GM23338 (cell line): ENCODE data around the gene SYNCRIP. TPM values are rescaled to one million over a fixed set of nuclear protein-coding genes. Genes with fewer than 3 reads are reported as not detected.
"Not testable (repeated sequence)": the region's sequence is repeated elsewhere in the genome, so short reads cannot be mapped to it uniquely, and the experiment has no call there.

Experiments used
- ATAC-seq: fragments of 200-7000 bp; cut with Tn5 transposase; 3 replicates; pipeline ENCODE4 v1.9.1; 2020
- DNase-seq: peaks from one replicate; pipeline ENCODE4 v3.0.0-alpha.2; 2015; ENCODE audit warnings: low spot score
- H2AFZ ChIP-seq: fragments of 200-600 bp; sonication (generic); 2 replicates; pipeline ENCODE4 v1.8.0; 2016; ENCODE audit warnings: antibody characterized with exemption, mild to moderate bottlenecking, moderate library complexity
- H3F3A ChIP-seq: fragments of 200-600 bp; sonication (generic); replicated peaks from 2 replicates; pipeline ENCODE4 v1.8.0; 2017; ENCODE audit warnings: antibody characterized with exemption, mixed run types, low read depth
- H3K27ac ChIP-seq: fragments of 200-600 bp; sonication (generic); 2 replicates; pipeline ENCODE4 v1.6.1; 2016; ENCODE audit warnings: low read depth
- H3K27me3 ChIP-seq: fragments of 200-600 bp; sonication (generic); 2 replicates; pipeline ENCODE4 v1.8.0; 2016; ENCODE audit warnings: mild to moderate bottlenecking, mixed run types, moderate library complexity; ENCODE audit not compliant: insufficient read depth
- H3K36me3 ChIP-seq: fragments of 200-600 bp; sonication (generic); 2 replicates; pipeline ENCODE4 v1.8.0; 2016; ENCODE audit warnings: mild to moderate bottlenecking; ENCODE audit not compliant: insufficient read depth
- H3K4me1 ChIP-seq: fragments of 200-600 bp; sonication (generic); 2 replicates; pipeline ENCODE4 v1.8.0; 2016; ENCODE audit warnings: mild to moderate bottlenecking, moderate library complexity; ENCODE audit not compliant: insufficient read depth
- H3K4me2 ChIP-seq: fragments of 200-600 bp; sonication (generic); 2 replicates; pipeline ENCODE4 v1.7.1; 2017; ENCODE audit warnings: mixed run types
- H3K4me3 ChIP-seq: fragments of 200-600 bp; sonication (generic); 2 replicates; pipeline ENCODE4 v1.6.1; 2016; ENCODE audit warnings: mixed run types
- H3K79me2 ChIP-seq: fragments of 200-600 bp; sonication (generic); replicated peaks from 2 replicates; pipeline ENCODE4 v1.8.0; 2017; ENCODE audit warnings: mild to moderate bottlenecking; ENCODE audit not compliant: insufficient read depth
- H3K9me2 ChIP-seq: fragments of 200-600 bp; sonication (generic); 2 replicates; pipeline ENCODE4 v1.8.0; 2017; ENCODE audit not compliant: insufficient read depth
- H4K20me1 ChIP-seq: fragments of 200-600 bp; sonication (generic); replicated peaks from 2 replicates; pipeline ENCODE4 v1.8.0; 2017; ENCODE audit warnings: mild to moderate bottlenecking; ENCODE audit not compliant: insufficient read depth
- H3K27ac Mint-ChIP-seq: 2 replicates; pipeline ENCODE4 v1.8.0; 2020; ENCODE audit warnings: inconsistent platforms, mild to moderate bottlenecking, moderate library complexity, mixed read lengths
- H3K27me3 Mint-ChIP-seq: 3 replicates; pipeline ENCODE4 v1.8.0; 2022; ENCODE audit warnings: low read depth, mild to moderate bottlenecking, moderate library complexity, mixed read lengths, inconsistent platforms; ENCODE audit not compliant: insufficient read depth, poor library complexity
- H3K36me3 Mint-ChIP-seq: 3 replicates; pipeline ENCODE4 v1.8.0; 2021; ENCODE audit warnings: low read depth, mild to moderate bottlenecking, inconsistent platforms, moderate library complexity, mixed read lengths
- H3K4me1 Mint-ChIP-seq: 3 replicates; pipeline ENCODE4 v1.8.0; 2020; ENCODE audit warnings: mild to moderate bottlenecking, inconsistent platforms, mixed read lengths
- H3K4me3 Mint-ChIP-seq: 3 replicates; pipeline ENCODE4 v1.8.0; 2021; ENCODE audit warnings: moderate library complexity, mild to moderate bottlenecking, inconsistent platforms, mixed read lengths
- H3K9me3 Mint-ChIP-seq: 3 replicates; pipeline ENCODE4 v1.8.0; 2020; ENCODE audit warnings: moderate library complexity, mild to moderate bottlenecking, inconsistent platforms, mixed read lengths
- CREB1 ChIP-seq: fragments of 250-450 bp; sonication (Bioruptor Pico); IDR thresholded peaks from 2 replicates; pipeline ENCODE4 v1.5.0; 2020; ENCODE audit warnings: low read depth, mild to moderate bottlenecking, moderate library complexity
- EZH2phosphoT487 ChIP-seq: fragments of 200-600 bp; sonication (generic); IDR thresholded peaks from one replicate; pipeline ENCODE4 v1.8.1; 2018; ENCODE audit warnings: antibody characterized with exemption; ENCODE audit not compliant: unreplicated experiment
- JUNB ChIP-seq: IDR thresholded peaks from one replicate; pipeline ENCODE4 v1.6.1; 2016; ENCODE audit warnings: antibody characterized with exemption; ENCODE audit not compliant: unreplicated experiment
- STAT1 ChIP-seq: IDR thresholded peaks from one replicate; pipeline ENCODE4 v1.6.1; 2016; ENCODE audit warnings: antibody characterized with exemption; ENCODE audit not compliant: unreplicated experiment
- polyA plus RNA-seq: library from polyadenylated mRNA; unstranded; fragments of >200 nt; fragmentation: Nextera tagmentation; extraction: Ambion mirVana; gene quantifications from 2 replicates; pipeline ENCODE4 v1.2.1, GENCODE V29; 2016
- total RNA-seq: library from RNA; depleted of rRNA; stranded (reverse); fragments of >200 nt; shearing (Covaris generic); gene quantifications from 2 replicates; pipeline ENCODE4 v1.2.3, GENCODE V29; 2014
- TF ChIP-seq, protein P1 (sequence below): IDR thresholded peaks from one replicate; pipeline ENCODE4 v1.6.1; 2018; ENCODE audit warnings: antibody characterized with exemption; ENCODE audit not compliant: unreplicated experiment

SYNCRIP gene
- total and polyA plus RNA-seq, 2 experiments from 2014 or later: 163 to 164 TPM

DNA sequence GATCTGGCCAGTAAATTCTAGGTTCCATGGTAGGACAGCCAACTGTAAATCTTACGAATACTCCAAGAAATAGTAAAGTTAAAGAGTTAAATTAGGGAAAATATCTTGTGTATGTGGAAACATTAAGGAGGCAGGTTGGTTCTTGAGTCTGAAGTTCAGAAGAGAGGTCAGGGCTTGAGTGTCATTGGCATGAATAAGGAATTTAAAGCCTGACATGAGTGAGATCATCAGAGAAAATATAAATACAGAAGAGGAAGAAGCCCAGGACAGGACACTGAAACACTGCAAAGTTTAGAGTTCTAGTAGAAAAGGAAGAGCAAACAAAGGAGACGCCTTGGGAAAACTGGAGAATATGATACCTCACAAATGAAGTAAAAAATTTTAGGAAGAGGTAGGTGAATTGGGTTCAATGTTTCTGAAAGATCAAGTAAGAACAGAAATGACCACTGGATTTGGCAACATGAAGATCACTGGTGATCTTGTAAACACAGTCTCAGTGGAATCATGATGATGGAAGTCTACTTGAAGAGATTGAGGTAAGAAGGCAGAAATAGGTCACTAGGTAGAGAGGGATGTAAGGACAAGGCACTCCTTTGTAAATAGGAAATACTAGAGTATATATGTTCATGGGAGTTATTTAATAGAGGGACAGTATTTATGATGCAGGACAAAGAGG, 41.6 kb upstream of the SYNCRIP start (continued):
- TF ChIP-seq, protein P1, sequence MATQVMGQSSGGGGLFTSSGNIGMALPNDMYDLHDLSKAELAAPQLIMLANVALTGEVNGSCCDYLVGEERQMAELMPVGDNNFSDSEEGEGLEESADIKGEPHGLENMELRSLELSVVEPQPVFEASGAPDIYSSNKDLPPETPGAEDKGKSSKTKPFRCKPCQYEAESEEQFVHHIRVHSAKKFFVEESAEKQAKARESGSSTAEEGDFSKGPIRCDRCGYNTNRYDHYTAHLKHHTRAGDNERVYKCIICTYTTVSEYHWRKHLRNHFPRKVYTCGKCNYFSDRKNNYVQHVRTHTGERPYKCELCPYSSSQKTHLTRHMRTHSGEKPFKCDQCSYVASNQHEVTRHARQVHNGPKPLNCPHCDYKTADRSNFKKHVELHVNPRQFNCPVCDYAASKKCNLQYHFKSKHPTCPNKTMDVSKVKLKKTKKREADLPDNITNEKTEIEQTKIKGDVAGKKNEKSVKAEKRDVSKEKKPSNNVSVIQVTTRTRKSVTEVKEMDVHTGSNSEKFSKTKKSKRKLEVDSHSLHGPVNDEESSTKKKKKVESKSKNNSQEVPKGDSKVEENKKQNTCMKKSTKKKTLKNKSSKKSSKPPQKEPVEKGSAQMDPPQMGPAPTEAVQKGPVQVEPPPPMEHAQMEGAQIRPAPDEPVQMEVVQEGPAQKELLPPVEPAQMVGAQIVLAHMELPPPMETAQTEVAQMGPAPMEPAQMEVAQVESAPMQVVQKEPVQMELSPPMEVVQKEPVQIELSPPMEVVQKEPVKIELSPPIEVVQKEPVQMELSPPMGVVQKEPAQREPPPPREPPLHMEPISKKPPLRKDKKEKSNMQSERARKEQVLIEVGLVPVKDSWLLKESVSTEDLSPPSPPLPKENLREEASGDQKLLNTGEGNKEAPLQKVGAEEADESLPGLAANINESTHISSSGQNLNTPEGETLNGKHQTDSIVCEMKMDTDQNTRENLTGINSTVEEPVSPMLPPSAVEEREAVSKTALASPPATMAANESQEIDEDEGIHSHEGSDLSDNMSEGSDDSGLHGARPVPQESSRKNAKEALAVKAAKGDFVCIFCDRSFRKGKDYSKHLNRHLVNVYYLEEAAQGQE: no peak

DNA sequence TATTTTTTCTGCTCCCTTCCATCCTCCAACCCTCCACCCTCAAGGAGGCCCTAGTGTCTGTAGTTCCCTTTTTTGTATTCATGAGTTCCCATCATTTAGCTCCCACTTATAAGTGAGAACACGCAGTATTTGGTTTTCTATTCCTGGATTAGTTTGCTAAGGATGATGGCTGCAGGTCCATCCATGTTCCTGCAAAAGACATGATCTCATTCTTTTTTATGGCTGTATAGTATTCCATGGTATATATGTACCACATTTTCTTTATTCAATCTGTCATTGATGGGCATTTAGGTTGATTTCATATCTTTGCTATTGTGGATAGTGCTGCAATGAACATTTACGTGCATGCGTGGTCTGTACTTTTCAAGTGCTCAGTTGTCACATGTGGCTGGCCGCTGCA, 39.2 kb upstream of the SYNCRIP start:
- Mint-ChIP-seq H3K36me3 (peaks cover 28% of the 10 kb centered on the region), H3K9me3 (peaks cover 16% of the 10 kb centered on the region; the same call in 2 of the 3 replicates), H3K27me3 (peaks cover 11% of the 10 kb centered on the region)
- not testable (repeated sequence) for ATAC-seq, H3K27me3 ChIP-seq, H3K4me3 ChIP-seq, H3K9me2 ChIP-seq, H3K27ac ChIP-seq, H3K27ac Mint-ChIP-seq, H2AFZ ChIP-seq, H3K4me3 Mint-ChIP-seq, H3K4me2 ChIP-seq, DNase-seq, H3K4me1 Mint-ChIP-seq
- peaks cover 18% of the 10 kb centered on the region; the same call in 1 of the 2 replicates for H3K36me3 ChIP-seq
- H3K79me2 ChIP-seq: peaks cover 40% of the 10 kb centered on the region
- H4K20me1 ChIP-seq: peaks cover 12% of the 10 kb centered on the region
- H3F3A ChIP-seq: peaks cover 18% of the 10 kb centered on the region
- peaks cover 11% of the 10 kb centered on the region; the same call in 1 of the 2 replicates for H3K4me1 ChIP-seq

DNA sequence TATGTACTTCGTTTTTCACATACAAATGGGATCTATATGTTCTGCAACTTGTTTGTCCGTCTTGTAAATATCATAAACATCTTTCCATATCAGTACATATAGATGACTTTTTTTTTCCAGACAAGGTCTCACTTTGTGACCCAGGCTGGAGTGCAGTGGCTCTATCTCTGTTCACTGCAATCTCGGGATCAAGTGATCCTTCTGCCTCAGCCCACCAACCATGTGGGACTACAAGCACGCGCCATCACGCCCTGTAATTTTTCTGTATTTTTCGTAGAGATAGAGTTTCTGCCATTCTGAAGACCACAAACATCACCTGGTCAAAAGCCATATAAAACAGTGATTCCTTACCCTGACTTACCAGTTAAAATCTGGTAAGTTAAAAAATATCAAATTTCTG, 37.7 kb upstream of the SYNCRIP start:
- H3K79me2 ChIP-seq: peaks cover 55% of the 10 kb centered on the region
- TF ChIP-seq CREB1 (no peak), JUNB (no peak), EZH2phosphoT487 (no peak), STAT1 (no peak)
- TF ChIP-seq, protein P1: no peak

More for the DNA sequence above, 37.7 kb upstream of the SYNCRIP start:
- Histone ChIP-seq H3F3A (peaks cover 32% of the 10 kb centered on the region), H3K27me3 (no peaks in the 10 kb centered on the region), H3K4me2 (peak overlapping the region; percentile 88), H3K4me1 (peaks cover 20% of the 10 kb centered on the region), H2AFZ (no peak overlapping the region), H3K4me3 (peak overlapping the region; percentile 86), H3K9me2 (no peaks in the 10 kb centered on the region), H4K20me1 (peaks cover 27% of the 10 kb centered on the region), H3K27ac (no peak overlapping the region), H3K36me3 (peaks cover 33% of the 10 kb centered on the region)
- Mint-ChIP-seq H3K4me3 (peak overlapping the region; percentile 100), H3K27me3 (peaks cover 19% of the 10 kb centered on the region), H3K36me3 (peaks cover 43% of the 10 kb centered on the region), H3K27ac (no peak overlapping the region), H3K4me1 (peaks cover 17% of the 10 kb centered on the region), H3K9me3 (peaks cover 16% of the 10 kb centered on the region; the same call in 2 of the 3 replicates)
- ATAC-seq (no peak), DNase-seq (no peak)
